ENCODE results near the gene UBN1. TPM values are rescaled to one million over a fixed set of nuclear protein-coding genes. Genes with fewer than 3 reads are reported as not detected.

Gene UBN1
- total RNA-seq, 4 donors from 2014 or later = 12.3 to 22.7 (median 19.6) TPM

DNA sequence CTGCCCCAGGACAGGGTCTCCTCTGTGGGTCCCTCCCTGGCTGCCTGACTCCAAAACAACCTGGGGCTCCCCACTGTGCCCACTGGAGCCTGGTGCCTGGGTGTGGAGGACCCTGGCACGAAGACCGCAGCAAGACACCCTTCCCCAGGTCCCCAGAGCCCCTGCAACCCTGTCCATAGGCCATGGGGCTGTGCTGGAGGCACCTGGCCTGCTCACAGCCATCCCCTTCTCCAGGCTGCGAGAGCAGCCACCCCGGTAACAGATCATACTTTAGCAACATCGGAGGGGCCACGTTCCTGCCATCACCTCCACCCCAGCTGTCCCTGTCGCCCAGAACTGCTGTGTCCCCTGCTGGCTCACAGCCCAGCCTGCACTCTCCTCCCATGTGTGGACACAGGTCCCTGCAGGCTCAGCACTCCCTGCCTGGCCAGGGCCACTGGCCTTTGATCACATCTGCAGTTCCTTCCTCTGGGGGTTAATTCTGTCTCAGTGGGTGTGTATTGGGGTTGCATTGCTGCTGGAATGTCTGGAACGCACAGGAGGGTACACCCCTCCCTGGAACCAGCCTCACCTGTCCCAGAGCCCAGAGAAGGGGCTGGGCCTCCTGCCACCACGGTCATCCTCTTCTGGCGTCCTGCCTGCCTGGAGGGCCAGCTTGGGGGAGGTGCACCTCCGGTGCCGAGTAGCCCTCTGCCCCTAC lies 77.5 kb downstream of the UBN1 start:
- Histone ChIP-seq H3K27me3 (no peaks in the 10 kb centered on the region), H3K36me3 (peaks cover 0 to 54% (median 3%) of the 10 kb centered on the region in 3 donors), H3K4me3 (peak overlapping the region in 3 of 4 donors; percentile 22 to 34 (median 30)), H3K27ac (peak overlapping the region; percentile 83 to 97 (median 90)), H3K9me3 (peaks cover 0 to 4% (median 0%) of the 10 kb centered on the region in 3 donors), H3K4me1 (peaks cover 22 to 94% (median 45%) of the 10 kb centered on the region in 3 donors)
- intact Hi-C loops (cut with DNase I) = no loop called here
- TF ChIP-seq POLR2A (IDR thresholded peaks at IDR 0.05) = no peak
- TF ChIP-seq, protein P1, sequence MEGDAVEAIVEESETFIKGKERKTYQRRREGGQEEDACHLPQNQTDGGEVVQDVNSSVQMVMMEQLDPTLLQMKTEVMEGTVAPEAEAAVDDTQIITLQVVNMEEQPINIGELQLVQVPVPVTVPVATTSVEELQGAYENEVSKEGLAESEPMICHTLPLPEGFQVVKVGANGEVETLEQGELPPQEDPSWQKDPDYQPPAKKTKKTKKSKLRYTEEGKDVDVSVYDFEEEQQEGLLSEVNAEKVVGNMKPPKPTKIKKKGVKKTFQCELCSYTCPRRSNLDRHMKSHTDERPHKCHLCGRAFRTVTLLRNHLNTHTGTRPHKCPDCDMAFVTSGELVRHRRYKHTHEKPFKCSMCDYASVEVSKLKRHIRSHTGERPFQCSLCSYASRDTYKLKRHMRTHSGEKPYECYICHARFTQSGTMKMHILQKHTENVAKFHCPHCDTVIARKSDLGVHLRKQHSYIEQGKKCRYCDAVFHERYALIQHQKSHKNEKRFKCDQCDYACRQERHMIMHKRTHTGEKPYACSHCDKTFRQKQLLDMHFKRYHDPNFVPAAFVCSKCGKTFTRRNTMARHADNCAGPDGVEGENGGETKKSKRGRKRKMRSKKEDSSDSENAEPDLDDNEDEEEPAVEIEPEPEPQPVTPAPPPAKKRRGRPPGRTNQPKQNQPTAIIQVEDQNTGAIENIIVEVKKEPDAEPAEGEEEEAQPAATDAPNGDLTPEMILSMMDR (IDR thresholded peaks at IDR 0.05) = no peak
- 23 to 45% methylated on average over 4 to 8 of the region's 12 CpGs for WGBS, 2 donors
- no peak for DNase-seq

DNA sequence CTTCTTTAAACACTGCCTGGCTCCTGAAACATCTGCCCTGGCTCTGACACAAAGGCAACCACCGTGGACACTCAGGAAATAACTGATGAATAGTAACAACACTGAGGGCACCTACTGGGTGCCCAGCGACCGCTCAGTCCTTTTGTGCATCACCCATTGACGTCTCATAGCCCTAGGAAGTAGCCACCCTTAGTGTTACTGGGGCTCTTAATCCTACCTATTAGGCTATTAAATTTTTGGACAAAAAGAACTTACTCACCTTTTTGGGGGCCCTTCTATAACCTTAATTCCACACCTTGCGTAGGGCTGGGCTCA lies 78.0 kb downstream of the UBN1 start:
- peaks cover 0 to 59% (median 6%) of the 10 kb centered on the region in 3 donors for H3K36me3 ChIP-seq
- H3K9me3 ChIP-seq = peaks cover 0 to 4% (median 0%) of the 10 kb centered on the region in 3 donors
- peaks cover 22 to 95% (median 43%) of the 10 kb centered on the region in 3 donors for H3K4me1 ChIP-seq
- H3K27ac ChIP-seq = peak overlapping the region; percentile 83 to 97 (median 90)
- TF ChIP-seq, protein P1 (IDR thresholded peaks at IDR 0.05) = no peak
- no peak for TF ChIP-seq POLR2A (IDR thresholded peaks at IDR 0.05)
- intact Hi-C loops (cut with DNase I) = no loop called here
- peak overlapping the region in 3 of 4 donors; percentile 22 to 34 (median 30) for H3K4me3 ChIP-seq
- H3K27me3 ChIP-seq = no peaks in the 10 kb centered on the region
- 52 to 60% methylated on average over 5 of the region's 5 CpGs for WGBS, 2 donors
- DNase-seq = no peak

DNA sequence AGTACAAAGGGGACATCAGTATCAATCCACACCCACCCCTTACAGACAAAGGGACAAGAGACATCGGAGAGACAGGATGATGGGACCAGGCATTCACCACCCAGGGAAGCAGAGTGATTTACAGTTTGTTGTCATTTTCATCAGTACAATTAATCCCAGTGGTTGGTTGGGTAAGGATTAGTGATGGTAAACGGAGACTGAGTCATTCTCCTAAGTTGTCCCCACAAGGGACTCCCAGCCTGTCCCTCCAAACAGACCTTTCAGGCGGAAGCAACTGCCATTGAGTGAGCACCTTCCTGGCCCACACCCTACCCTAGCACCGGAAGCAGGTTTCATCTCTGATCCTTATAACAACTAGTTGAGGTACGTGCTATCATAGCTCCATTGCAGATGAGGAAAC lies 78.5 kb downstream of the UBN1 start:
- no peak for DNase-seq
- intact Hi-C loops (cut with DNase I) = no loop called here
- Histone ChIP-seq H3K4me3 (peak overlapping the region in 2 of 4 donors; percentile 22 to 30), H3K9me3 (peaks cover 0 to 4% (median 0%) of the 10 kb centered on the region in 3 donors), H3K27ac (peak overlapping the region; percentile 83 to 97 (median 90)), H3K4me1 (peaks cover 22 to 95% (median 44%) of the 10 kb centered on the region in 3 donors), H3K27me3 (no peaks in the 10 kb centered on the region), H3K36me3 (peaks cover 0 to 59% (median 7%) of the 10 kb centered on the region in 3 donors)
- 33 to 87% methylated on average over 5 of the region's 5 CpGs for WGBS, 2 donors
- no peak for TF ChIP-seq POLR2A (IDR thresholded peaks at IDR 0.05)
- TF ChIP-seq, protein P1 (IDR thresholded peaks at IDR 0.05) = no peak

DNA sequence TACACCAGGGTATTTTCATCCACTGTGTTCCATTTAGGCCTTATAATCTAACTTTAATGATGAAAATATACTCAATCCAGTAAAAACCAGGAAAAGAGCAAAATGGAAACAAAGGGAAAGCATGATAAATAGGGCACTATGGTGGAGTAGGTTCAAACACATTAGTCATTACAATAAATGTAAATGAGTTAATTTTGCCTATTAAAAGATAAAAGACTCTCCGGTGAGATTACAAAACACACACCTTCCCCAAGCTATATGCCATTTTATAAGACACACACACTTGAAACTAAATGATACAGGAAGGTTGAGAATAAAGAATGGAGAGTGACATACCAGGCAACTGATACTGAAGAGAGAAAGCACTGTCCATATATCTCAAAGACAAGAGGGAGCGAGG lies 79.6 kb downstream of the UBN1 start:
- 85 to 93% methylated on average over 2 of the region's 2 CpGs for WGBS, 2 donors
- DNase-seq = no peak
- Histone ChIP-seq H3K36me3 (peaks cover 0 to 59% (median 7%) of the 10 kb centered on the region in 3 donors), H3K27ac (peak overlapping the region; percentile 25 to 97 (median 90)), H3K4me1 (peaks cover 22 to 95% (median 56%) of the 10 kb centered on the region in 3 donors), H3K27me3 (no peaks in the 10 kb centered on the region), H3K4me3 (no peak overlapping the region), H3K9me3 (peaks cover 0 to 4% (median 0%) of the 10 kb centered on the region in 3 donors)
- no peak for TF ChIP-seq POLR2A (IDR thresholded peaks at IDR 0.05)
- TF ChIP-seq, protein P1 (IDR thresholded peaks at IDR 0.05) = no peak
- intact Hi-C loops (cut with DNase I) = no loop called here

DNA sequence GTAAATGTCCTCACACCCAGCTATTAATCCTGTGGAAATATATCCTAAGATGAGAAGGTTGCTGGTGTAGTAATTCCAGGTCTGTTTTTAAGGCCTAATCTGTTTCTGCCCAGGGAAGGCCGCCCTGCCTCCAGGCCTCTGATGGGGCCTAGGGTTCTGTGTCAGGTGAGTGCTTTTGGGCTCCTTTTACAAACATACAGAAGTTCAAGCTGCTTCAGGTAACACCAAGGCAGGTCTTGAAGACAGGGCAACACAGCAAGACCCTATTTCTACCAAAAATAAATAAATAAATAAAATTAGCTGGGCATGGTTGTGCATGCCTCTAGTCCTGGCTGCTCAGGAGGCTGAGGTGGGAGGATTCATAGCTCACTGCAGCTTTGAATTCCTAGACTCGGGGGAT lies 80.4 kb downstream of the UBN1 start:
- TF ChIP-seq, protein P1 (IDR thresholded peaks at IDR 0.05) = no peak
- TF ChIP-seq POLR2A (IDR thresholded peaks at IDR 0.05) = no peak
- Histone ChIP-seq H3K36me3 (peaks cover 0 to 59% (median 7%) of the 10 kb centered on the region in 3 donors), H3K27me3 (no peaks in the 10 kb centered on the region), H3K27ac (peak overlapping the region; percentile 25 to 97 (median 90)), H3K9me3 (peaks cover 0 to 4% (median 0%) of the 10 kb centered on the region in 3 donors), H3K4me3 (no peak overlapping the region), H3K4me1 (peaks cover 22 to 95% (median 51%) of the 10 kb centered on the region in 3 donors)
- DNase-seq = no peak
- intact Hi-C loops (cut with DNase I) = no loop called here
- WGBS, 2 donors = 52 to 53% methylated on average over 2 of the region's 2 CpGs

All from esophagus squamous epithelium (tissue), 5 donors.